ENCODE data around the gene NACA.

The NACA gene

DNA sequence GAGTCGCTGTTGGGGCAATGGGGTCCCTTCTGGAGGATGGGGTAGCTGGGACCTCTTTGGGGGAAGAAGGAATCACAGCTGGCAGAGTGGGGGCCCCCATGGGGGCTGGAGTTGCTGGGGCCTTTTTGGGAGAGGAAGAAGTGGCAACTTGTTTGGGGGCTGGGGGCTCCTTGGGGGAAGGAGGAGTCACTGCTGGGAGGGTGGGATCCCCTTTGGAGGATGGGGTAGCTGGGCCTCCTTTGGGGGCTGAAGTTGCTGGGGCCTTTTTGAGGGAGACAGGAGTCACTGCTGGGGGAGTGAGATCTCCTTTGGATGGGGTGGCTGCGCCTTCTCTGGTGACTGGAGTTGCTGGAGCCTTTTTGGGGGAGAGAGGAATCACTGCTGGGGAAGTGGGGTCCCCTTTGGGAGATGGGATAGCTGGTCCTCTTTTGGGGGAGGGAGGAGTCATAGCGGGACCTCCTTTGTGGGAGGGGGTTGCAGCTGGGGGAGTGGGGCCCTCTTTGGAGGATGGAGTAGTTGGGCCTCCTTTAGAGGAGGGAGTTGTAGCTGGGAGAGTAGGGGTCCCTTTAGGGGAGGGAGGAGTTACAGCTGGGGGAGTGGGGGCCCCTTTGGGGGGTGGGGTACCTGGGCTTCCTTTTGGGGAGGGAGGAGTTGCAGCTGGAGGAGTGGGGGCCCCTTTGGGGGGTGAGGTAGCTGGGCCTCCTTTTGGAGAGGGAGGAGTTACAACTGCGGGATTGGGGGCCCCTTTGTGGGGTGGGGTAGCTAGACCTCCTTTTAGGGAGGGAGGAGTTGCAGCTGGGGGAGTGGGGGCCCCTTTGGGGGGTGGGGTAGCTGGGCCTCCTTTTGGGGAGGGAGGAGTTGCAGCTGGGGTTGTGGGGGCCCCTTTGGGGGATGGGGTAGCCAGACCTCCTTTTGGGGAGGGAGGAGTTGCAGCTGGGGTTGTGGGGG lies 7.9 kb downstream of the NACA start:
- peak overlapping the region; percentile 91 for H3K27ac Mint-ChIP-seq
- H3K4me1 Mint-ChIP-seq: peaks cover 56% of the 10 kb centered on the region
- no peaks in the 10 kb centered on the region for H3K9me3 Mint-ChIP-seq
- H3K36me3 Mint-ChIP-seq (ENCODE audit: low read depth): peaks cover 85% of the 10 kb centered on the region
- no peak for DNase-seq
- TF ChIP-seq, protein P1, sequence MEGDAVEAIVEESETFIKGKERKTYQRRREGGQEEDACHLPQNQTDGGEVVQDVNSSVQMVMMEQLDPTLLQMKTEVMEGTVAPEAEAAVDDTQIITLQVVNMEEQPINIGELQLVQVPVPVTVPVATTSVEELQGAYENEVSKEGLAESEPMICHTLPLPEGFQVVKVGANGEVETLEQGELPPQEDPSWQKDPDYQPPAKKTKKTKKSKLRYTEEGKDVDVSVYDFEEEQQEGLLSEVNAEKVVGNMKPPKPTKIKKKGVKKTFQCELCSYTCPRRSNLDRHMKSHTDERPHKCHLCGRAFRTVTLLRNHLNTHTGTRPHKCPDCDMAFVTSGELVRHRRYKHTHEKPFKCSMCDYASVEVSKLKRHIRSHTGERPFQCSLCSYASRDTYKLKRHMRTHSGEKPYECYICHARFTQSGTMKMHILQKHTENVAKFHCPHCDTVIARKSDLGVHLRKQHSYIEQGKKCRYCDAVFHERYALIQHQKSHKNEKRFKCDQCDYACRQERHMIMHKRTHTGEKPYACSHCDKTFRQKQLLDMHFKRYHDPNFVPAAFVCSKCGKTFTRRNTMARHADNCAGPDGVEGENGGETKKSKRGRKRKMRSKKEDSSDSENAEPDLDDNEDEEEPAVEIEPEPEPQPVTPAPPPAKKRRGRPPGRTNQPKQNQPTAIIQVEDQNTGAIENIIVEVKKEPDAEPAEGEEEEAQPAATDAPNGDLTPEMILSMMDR (IDR thresholded peaks at IDR 0.05): no peak
- H3K4me3 Mint-ChIP-seq: no peak overlapping the region
- H3K27me3 Mint-ChIP-seq (ENCODE audit: low read depth, poor library complexity): peaks cover 4% of the 10 kb centered on the region

DNA sequence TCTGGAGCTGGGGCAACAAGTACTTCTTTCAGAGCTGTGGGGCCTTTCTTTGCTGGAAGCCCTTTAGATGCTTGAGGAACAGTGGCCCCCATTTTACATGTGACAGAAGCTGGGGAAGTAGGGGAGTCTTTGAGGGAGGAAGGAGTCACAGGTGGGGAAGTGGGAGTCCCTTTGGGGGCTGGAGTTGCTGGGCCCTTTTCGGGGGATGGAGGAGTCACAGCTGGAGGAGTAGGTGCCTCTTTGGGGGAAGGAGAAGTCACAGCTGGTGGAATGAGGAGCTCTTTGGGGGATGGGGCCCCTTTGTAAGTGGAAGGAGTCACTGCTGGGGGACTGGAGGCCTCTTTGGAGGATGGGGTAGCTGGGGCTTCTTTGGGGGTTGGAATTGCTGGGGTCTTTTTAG lies 8.6 kb downstream of the NACA start:
- Mint-ChIP-seq H3K9me3 (no peaks in the 10 kb centered on the region), H3K4me3 (no peak overlapping the region), H3K36me3 (ENCODE audit: low read depth) (peaks cover 85% of the 10 kb centered on the region), H3K27me3 (ENCODE audit: low read depth, poor library complexity) (peaks cover 4% of the 10 kb centered on the region), H3K4me1 (peaks cover 48% of the 10 kb centered on the region), H3K27ac (peak overlapping the region; percentile 91)
- TF ChIP-seq, protein P1 (IDR thresholded peaks at IDR 0.05): no peak
- DNase-seq: no peak

DNA sequence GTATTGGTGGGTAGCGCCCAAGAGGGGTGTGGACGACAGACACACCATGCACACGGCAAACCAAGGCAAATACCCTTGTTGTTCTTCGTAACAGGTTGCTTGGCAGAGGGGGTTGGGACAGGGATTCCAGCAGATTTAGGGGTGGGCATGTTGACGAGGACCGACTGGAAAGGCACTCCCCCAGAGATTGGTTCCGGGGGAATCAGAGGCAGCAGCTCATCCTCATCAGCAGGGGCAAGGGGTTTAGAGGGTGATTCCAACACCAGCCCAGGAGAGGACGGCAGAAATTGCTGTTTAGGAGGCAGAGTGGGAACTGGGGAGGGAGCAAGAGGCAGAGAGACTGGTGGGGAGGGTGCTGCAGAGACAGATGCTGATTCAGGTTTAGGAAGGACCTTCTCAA lies 9.3 kb downstream of the NACA start:
- no peaks in the 10 kb centered on the region for H3K27me3 Mint-ChIP-seq (ENCODE audit: low read depth, poor library complexity)
- peaks cover 47% of the 10 kb centered on the region for H3K4me1 Mint-ChIP-seq
- TF ChIP-seq, protein P1 (IDR thresholded peaks at IDR 0.05): no peak
- peak overlapping the region; percentile 91 for H3K27ac Mint-ChIP-seq
- peaks cover 85% of the 10 kb centered on the region for H3K36me3 Mint-ChIP-seq (ENCODE audit: low read depth)
- DNase-seq: no peak
- no peaks in the 10 kb centered on the region for H3K9me3 Mint-ChIP-seq
- no peak overlapping the region for H3K4me3 Mint-ChIP-seq

DNA sequence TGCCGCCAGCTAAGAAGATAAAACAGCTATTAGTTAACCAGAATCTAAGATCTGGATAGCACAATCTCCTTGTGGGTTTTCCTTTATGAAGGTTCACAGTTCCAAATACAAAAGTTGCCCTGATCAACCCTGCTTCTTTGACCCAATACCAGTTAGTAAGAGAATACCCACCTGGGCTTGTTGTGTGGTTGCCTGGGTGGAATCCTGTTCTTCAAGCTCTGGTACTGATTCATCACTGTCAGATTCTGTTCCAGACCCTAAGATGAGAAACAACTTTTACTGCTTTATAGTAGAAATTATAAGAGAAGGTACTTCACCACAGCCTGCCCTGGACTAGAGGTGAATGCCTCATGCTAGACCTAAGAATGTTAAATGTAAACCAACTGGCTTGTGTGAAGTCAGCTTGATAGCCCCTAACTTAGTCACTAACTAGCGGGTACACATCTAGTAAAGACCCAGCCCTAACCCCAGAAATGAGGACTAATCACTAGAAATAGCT lies 10.6 kb downstream of the NACA start:
- Mint-ChIP-seq H3K4me3 (no peak overlapping the region), H3K27ac (peak overlapping the region; percentile 50), H3K27me3 (ENCODE audit: low read depth, poor library complexity) (no peaks in the 10 kb centered on the region), H3K36me3 (ENCODE audit: low read depth) (peaks cover 73% of the 10 kb centered on the region), H3K4me1 (peaks cover 34% of the 10 kb centered on the region), H3K9me3 (no peaks in the 10 kb centered on the region)
- DNase-seq: no peak
- TF ChIP-seq, protein P1 (IDR thresholded peaks at IDR 0.05): no peak

DNA sequence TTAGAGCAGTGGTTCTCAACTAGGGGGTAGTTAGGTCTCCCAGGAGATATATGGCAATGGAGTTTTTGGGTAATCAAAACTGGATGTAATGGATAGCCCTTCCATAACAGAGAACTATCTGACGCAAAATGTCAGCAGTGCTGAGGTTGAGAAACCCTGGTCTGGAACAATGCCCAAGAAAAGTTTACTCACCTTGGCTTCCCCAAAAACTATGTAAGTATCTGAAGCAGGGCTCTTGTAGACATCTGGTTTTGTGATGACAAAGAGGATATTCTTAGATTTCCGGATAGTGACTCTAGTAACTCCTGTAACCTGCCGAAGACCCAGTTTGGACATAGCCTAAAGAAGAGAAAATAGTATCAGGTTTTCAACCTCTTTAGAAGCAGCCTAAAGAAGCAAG lies 11.8 kb downstream of the NACA start:
- H3K27ac Mint-ChIP-seq: no peak overlapping the region
- peaks cover 5% of the 10 kb centered on the region for H3K27me3 Mint-ChIP-seq (ENCODE audit: low read depth, poor library complexity)
- no peaks in the 10 kb centered on the region for H3K9me3 Mint-ChIP-seq
- no peak for DNase-seq
- TF ChIP-seq, protein P1 (IDR thresholded peaks at IDR 0.05): no peak
- peaks cover 24% of the 10 kb centered on the region for H3K4me1 Mint-ChIP-seq
- no peak overlapping the region for H3K4me3 Mint-ChIP-seq
- H3K36me3 Mint-ChIP-seq (ENCODE audit: low read depth): peaks cover 63% of the 10 kb centered on the region

Measured in nephron progenitor cell (in vitro differentiated cells).